Neuronal stem cell (in vitro differentiated cells): ENCODE results near the gene GRAMD4.

Experiments
- DNase-seq: peaks from one replicate; pipeline ENCODE4 v3.0.0-alpha.2; 2013; ENCODE audit warnings: low spot score
- H2AFZ ChIP-seq: one replicate; pipeline ENCODE4 v1.6.1; 2013; ENCODE audit warnings: mild to moderate bottlenecking, low read length, inconsistent platforms
- H2AK5ac ChIP-seq: 2 replicates; pipeline ENCODE4 v1.6.1; 2013; ENCODE audit warnings: low read depth, mild to moderate bottlenecking, inconsistent platforms, low read length, moderate library complexity, mixed read lengths
- H2BK120ac ChIP-seq: 2 replicates; pipeline ENCODE4 v1.6.1; 2013; ENCODE audit warnings: low read depth, mild to moderate bottlenecking, inconsistent platforms, low read length, moderate library complexity, mixed read lengths
- H2BK12ac ChIP-seq: one replicate; pipeline ENCODE4 v1.6.1; 2013; ENCODE audit warnings: low read length, inconsistent platforms
- H2BK15ac ChIP-seq: 2 replicates; pipeline ENCODE4 v1.6.1; 2013; ENCODE audit warnings: mild to moderate bottlenecking, low read length, inconsistent platforms, mixed read lengths
- H2BK5ac ChIP-seq: one replicate; pipeline ENCODE4 v1.6.1; 2013; ENCODE audit warnings: inconsistent platforms, mild to moderate bottlenecking, low read length, moderate library complexity
- H3K14ac ChIP-seq: one replicate; pipeline ENCODE4 v1.6.1; 2013; ENCODE audit warnings: low read length, inconsistent platforms
- H3K18ac ChIP-seq: 2 replicates; pipeline ENCODE4 v1.6.1; 2013; ENCODE audit warnings: low read length, inconsistent platforms
- H3K23ac ChIP-seq: 2 replicates; pipeline ENCODE4 v1.6.1; 2013; ENCODE audit warnings: low read depth, mild to moderate bottlenecking, mixed read lengths, low read length, inconsistent platforms; ENCODE audit not compliant: poor library complexity
- H3K27ac ChIP-seq: replicated peaks from 3 replicates; pipeline ENCODE4 v1.5.1; 2013; ENCODE audit warnings: low read length, inconsistent platforms
- H3K27me3 ChIP-seq, 3 experiments: 2 replicates each; pipeline ENCODE4 v1.6.1; 2013; ENCODE audit warnings: low read length in 3 of 3, mild to moderate bottlenecking in 2 of 3, inconsistent platforms in 1 of 3, low read depth in 1 of 3, mixed read lengths in 1 of 3, moderate library complexity in 1 of 3; ENCODE audit not compliant: control insufficient read depth in 3 of 3, insufficient read depth in 3 of 3
- H3K36me3 ChIP-seq, 2 donors: replicated peaks in 1 of 2; 2 replicates each; pipeline ENCODE4 v1.6.1; 2013; ENCODE audit warnings: low read length in 2 of 2; ENCODE audit not compliant: control insufficient read depth in 2 of 2, insufficient read depth in 2 of 2
- H3K4ac ChIP-seq: 2 replicates; pipeline ENCODE4 v1.6.1; 2013; ENCODE audit warnings: inconsistent platforms, mild to moderate bottlenecking, low read length, moderate library complexity
- H3K4me1 ChIP-seq, 2 donors: 1 replicate in 1 of 2; 2 replicates in 1 of 2; pipeline ENCODE4 v1.6.1; 2013; ENCODE audit warnings: low read length in 2 of 2, low read depth in 1 of 2; ENCODE audit not compliant: control insufficient read depth in 2 of 2, insufficient read depth in 1 of 2
- H3K4me2 ChIP-seq: one replicate; pipeline ENCODE4 v1.6.1; 2013; ENCODE audit warnings: mild to moderate bottlenecking, low read length, inconsistent platforms; ENCODE audit not compliant: insufficient read depth, poor library complexity, severe bottlenecking
- H3K4me3 ChIP-seq, 2 donors: 2 replicates each; pipeline ENCODE4 v1.5.1; 2013; ENCODE audit warnings: low read length in 2 of 2, mild to moderate bottlenecking in 2 of 2, inconsistent platforms in 1 of 2, moderate library complexity in 1 of 2
- H3K79me1 ChIP-seq: one replicate; pipeline ENCODE4 v1.6.1; 2013; ENCODE audit warnings: low read depth, mild to moderate bottlenecking, inconsistent platforms, low read length, moderate library complexity
- H3K9ac ChIP-seq: one replicate; pipeline ENCODE4 v1.6.1; 2013; ENCODE audit warnings: mild to moderate bottlenecking, low read depth, low read length, inconsistent platforms; ENCODE audit not compliant: poor library complexity
- H3K9me3 ChIP-seq, 2 donors: replicated peaks in 1 of 2; 2 replicates each; pipeline versions ENCODE3 to v1.6.1; 2013; ENCODE audit warnings: low read length in 2 of 2, mild to moderate bottlenecking in 2 of 2, inconsistent platforms in 1 of 2, low read depth in 1 of 2, mixed read lengths in 1 of 2, moderate library complexity in 1 of 2; ENCODE audit not compliant: control insufficient read depth in 2 of 2, insufficient read depth in 1 of 2
- H4K8ac ChIP-seq: one replicate; pipeline ENCODE4 v1.6.1; 2013; ENCODE audit warnings: low read depth, mild to moderate bottlenecking, inconsistent platforms, low read length, moderate library complexity
- H4K91ac ChIP-seq: one replicate; pipeline ENCODE4 v1.6.1; 2013; ENCODE audit warnings: low read length, low read depth, mild to moderate bottlenecking, inconsistent platforms; ENCODE audit not compliant: poor library complexity
- WGBS, 2 donors: extraction: QIAGEN DNeasy Blood & Tissue Kit; methylation state at CpG; one replicate each; pipeline ENCODE4 v1.1.7; 2013; ENCODE audit warnings: missing lambda C conversion rate in 2 of 2, mixed read lengths in 1 of 2; ENCODE audit not compliant: insufficient read length in 2 of 2, insufficient replicate concordance in 1 of 2; ENCODE audit errors: extremely low coverage in 2 of 2; 5-methylcytosine and 5-hydroxymethylcytosine counted together

Gene GRAMD4

GRCh38 chr22:46679706-46680269 is 59.6 kb downstream of the GRAMD4 start:
- Histone ChIP-seq H3K9me3 (no peaks in the 10 kb centered on the region), H4K91ac (no peak overlapping the region), H3K23ac (no peak overlapping the region), H2AK5ac (no peak overlapping the region), H3K18ac (peak overlapping the region; percentile 64), H4K8ac (no peak overlapping the region), H3K27me3 (no peaks in the 10 kb centered on the region), H3K79me1 (peaks cover 2% of the 10 kb centered on the region), H2BK12ac (no peak overlapping the region), H2BK5ac (no peak overlapping the region), H2BK120ac (no peak overlapping the region), H3K14ac (peak overlapping the region; percentile 56), H3K4me3 (no peak overlapping the region), H3K4me2 (no peak overlapping the region), H2BK15ac (no peak overlapping the region), H3K4me1 (no peaks in the 10 kb centered on the region), H3K36me3 (peaks cover 0 to 25% of the 10 kb centered on the region in 2 donors), H2AFZ (no peak overlapping the region), H3K9ac (no peak overlapping the region), H3K4ac (no peak overlapping the region), H3K27ac (no peak overlapping the region)
- no CpG with 5 or more reads among the region's 16 CpGs for WGBS, 2 donors
- DNase-seq: no peak

- WGBS, 2 donors: no CpG with 5 or more reads among the region's 7 CpGs
- DNase-seq: no peak
- H2AFZ ChIP-seq: no peak overlapping the region
- no peak overlapping the region for H3K9ac ChIP-seq
- no peaks in the 10 kb centered on the region for H3K4me1 ChIP-seq
- H4K8ac ChIP-seq: no peak overlapping the region
- H3K4me3 ChIP-seq: no peak overlapping the region
- no peak overlapping the region for H4K91ac ChIP-seq
- H3K4ac ChIP-seq: no peak overlapping the region
- no peaks in the 10 kb centered on the region for H3K27me3 ChIP-seq
- H2BK5ac ChIP-seq: no peak overlapping the region
- no peaks in the 10 kb centered on the region for H3K9me3 ChIP-seq
- peaks cover 2% of the 10 kb centered on the region for H3K79me1 ChIP-seq
- H3K14ac ChIP-seq: peak overlapping the region; percentile 71
- no peak overlapping the region for H3K4me2 ChIP-seq
- no peak overlapping the region for H3K27ac ChIP-seq
- peak overlapping the region; percentile 65 for H3K23ac ChIP-seq
- no peak overlapping the region for H2BK120ac ChIP-seq
- H3K18ac ChIP-seq: no peak overlapping the region
- H2AK5ac ChIP-seq: no peak overlapping the region
- no peak overlapping the region for H2BK15ac ChIP-seq
- H3K36me3 ChIP-seq: peaks cover 6 to 30% of the 10 kb centered on the region in 2 donors
- no peak overlapping the region for H2BK12ac ChIP-seq
These were observed 60.8 kb downstream of the GRAMD4 start for GRCh38 chr22:46681010-46681409.

- Histone ChIP-seq H2BK15ac (no peak overlapping the region), H3K18ac (peak overlapping the region; percentile 41), H2AK5ac (peak overlapping the region; percentile 28), H4K8ac (peak overlapping the region; percentile 30), H2BK5ac (peak overlapping the region; percentile 29), H3K4ac (no peak overlapping the region), H3K9ac (peak overlapping the region; percentile 21), H3K4me3 (no peak overlapping the region), H3K27me3 (no peaks in the 10 kb centered on the region), H3K9me3 (no peaks in the 10 kb centered on the region), H3K27ac (no peak overlapping the region), H3K14ac (no peak overlapping the region), H3K36me3 (peaks cover 13 to 37% of the 10 kb centered on the region in 2 donors), H4K91ac (no peak overlapping the region), H2BK120ac (no peak overlapping the region), H3K4me1 (no peaks in the 10 kb centered on the region), H3K79me1 (peaks cover 2% of the 10 kb centered on the region), H3K23ac (peak overlapping the region; percentile 48), H2BK12ac (no peak overlapping the region), H2AFZ (no peak overlapping the region), H3K4me2 (no peak overlapping the region)
- WGBS, 2 donors: no CpG with 5 or more reads among the region's 19 CpGs
- no peak for DNase-seq
These were observed 62.0 kb downstream of the GRAMD4 start for GRCh38 chr22:46682011-46682731.

- Histone ChIP-seq H3K36me3 (peaks cover 23 to 56% of the 10 kb centered on the region in 2 donors), H2AFZ (no peak overlapping the region), H2BK15ac (no peak overlapping the region), H3K79me1 (no peaks in the 10 kb centered on the region), H4K91ac (no peak overlapping the region), H3K4me3 (no peak overlapping the region), H4K8ac (no peak overlapping the region), H3K4me1 (no peaks in the 10 kb centered on the region), H3K4me2 (no peak overlapping the region), H3K23ac (no peak overlapping the region), H2BK120ac (no peak overlapping the region), H3K18ac (no peak overlapping the region), H3K4ac (no peak overlapping the region), H3K27ac (no peak overlapping the region), H2AK5ac (no peak overlapping the region), H2BK5ac (no peak overlapping the region), H2BK12ac (no peak overlapping the region), H3K9me3 (no peaks in the 10 kb centered on the region), H3K14ac (no peak overlapping the region), H3K27me3 (no peaks in the 10 kb centered on the region), H3K9ac (no peak overlapping the region)
- WGBS, 2 donors: no CpG with 5 or more reads among the region's 10 CpGs
- no peak for DNase-seq
These were observed 64.5 kb downstream of the GRAMD4 start for GRCh38 chr22:46684706-46685105.
